GM21528 (cell line): Measurements from ENCODE around the gene TMEM63A.
A peak's percentile ranks its signal among the peaks of the same experiment; 100 is the strongest.
"Not testable (repeated sequence)": the region's sequence is repeated elsewhere in the genome, so short reads cannot be mapped to it uniquely, and the experiment has no call there.

ENCODE experiments used
- ATAC-seq: cut with Tn5 transposase; IDR thresholded peaks from one replicate; pipeline ENCODE4 v1.9.1; 2021; ENCODE audit warnings: mild to moderate bottlenecking, moderate library complexity; ENCODE audit not compliant: unreplicated experiment, low FRiP score

The TMEM63A gene

DNA sequence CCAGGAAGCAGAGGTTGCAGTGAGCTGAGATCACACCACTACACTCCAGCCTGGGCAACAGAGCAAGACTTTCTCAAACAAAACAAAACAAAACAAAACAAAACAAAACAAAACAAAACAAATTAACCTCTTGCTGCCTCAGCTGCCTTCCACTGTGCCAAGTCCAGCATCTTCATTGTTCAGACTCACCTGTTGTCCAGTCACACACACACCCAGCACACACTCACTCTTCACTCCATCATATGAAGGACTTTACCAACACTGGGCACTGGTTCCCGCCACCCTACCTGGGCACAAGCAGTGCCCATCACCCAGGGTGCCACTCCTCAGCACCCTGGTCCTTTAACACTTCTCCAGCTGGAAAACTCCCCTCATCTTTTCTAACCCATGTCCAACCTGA lies 27.3 kb upstream of the TMEM63A start:
- ATAC-seq = no peak

DNA sequence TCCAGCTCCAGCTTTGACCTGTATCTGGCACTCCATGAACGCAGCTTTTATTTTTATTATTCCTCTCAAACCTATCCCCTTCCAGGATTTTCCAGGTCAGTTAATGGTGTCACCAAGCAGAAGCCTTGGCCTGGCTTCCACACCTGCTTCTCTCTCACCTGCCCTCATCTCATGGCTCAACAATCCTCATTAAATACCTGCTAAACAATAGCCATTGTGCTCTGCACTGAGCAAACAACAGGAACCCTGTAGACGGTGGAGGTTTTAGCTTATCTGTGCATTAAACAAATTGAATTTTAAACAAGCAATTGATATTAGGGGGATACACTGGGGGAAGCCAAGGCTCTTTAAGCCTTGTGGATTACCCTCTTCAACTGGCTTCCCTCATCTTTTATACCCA lies 26.6 kb upstream of the TMEM63A start:
- ATAC-seq = no peak

DNA sequence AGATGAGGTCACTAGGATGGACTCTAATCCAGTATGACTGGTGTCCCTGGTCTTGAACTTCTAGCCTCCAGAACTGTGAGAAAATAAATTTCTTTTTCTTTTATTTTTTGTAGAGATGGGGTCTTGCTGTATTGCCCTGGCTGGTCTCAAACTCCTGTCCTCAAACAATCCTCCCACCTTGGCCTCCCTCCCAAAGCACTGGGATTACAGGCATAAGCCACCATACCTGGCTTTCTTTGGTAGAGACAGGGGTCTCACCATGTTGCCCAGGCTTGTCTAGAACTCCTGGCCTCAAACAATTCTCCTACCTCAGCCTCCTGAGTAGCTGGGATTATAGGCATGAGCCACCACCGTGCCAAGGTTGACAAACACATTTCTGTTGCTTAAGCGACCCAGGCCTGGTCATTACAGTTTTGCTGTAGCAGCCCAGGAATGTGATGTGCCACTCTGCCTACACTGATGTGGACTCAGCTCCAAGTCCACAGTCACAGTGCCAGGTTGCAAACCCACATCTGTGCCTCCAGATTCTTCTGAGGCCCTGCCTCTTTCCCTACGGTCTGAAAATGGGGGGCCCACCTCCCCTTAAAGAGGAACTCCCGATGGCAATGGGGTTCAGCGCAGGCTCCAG lies 25.9 kb upstream of the TMEM63A start:
- no peak for ATAC-seq

DNA sequence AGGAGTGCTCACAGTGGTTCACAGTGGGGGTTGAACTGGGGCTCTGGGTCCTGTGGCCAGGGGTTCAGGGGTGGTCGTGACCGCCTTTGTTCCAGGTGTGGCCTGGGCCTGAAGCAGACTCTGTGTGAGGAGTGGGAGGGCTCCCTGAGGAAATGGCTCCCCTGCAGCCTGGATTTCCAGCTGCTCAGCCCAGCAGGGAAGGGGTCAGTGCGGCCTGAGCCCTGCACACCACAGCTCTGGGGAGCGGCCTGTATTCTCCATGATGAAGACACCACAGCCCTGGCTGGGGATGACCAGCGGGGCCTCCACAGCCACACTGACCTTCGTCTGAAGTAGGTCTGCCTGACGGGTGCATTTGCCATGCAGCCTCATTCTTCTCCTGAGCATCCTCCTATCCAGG lies 25.2 kb upstream of the TMEM63A start:
- no peak for ATAC-seq

DNA sequence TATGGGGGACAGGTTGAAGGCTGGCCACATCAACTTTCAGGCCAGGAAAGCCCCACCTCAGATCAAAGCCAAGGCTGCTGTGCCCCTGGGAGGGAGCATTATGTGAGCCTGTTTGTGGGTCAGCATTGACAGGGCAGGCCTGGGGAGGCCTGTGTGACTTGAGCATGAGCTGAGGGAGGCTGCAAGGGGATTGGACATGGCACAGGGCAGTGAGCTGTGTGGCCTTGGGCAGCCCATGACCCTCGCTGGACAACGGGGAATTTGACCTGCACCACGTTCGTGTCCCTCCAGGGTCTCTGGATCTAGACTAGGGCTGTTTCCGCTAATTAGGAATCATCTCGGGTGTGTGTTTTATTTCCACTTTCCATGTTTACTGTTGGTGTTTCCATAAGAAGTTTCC lies 24.3 kb upstream of the TMEM63A start:
- no peak for ATAC-seq

DNA sequence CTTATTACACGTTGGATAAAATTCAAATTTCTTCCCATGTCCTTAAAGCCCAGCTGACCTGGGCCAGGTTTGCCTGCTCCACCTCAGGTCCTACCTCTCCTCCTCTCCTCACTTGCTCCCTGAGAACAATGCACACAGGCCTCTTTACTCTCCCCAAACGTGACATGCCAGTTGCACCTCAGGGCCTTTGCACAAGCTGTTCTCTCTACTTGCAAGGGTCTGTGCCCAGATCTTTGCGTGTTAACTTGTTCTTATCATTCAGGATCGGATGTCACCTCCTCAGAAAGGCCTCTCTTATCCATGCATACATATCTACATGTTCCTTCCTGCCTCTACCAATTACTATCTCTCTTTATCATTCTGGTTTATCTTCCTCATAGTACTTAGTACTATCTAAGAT lies 21.4 kb upstream of the TMEM63A start:
- no peak for ATAC-seq

DNA sequence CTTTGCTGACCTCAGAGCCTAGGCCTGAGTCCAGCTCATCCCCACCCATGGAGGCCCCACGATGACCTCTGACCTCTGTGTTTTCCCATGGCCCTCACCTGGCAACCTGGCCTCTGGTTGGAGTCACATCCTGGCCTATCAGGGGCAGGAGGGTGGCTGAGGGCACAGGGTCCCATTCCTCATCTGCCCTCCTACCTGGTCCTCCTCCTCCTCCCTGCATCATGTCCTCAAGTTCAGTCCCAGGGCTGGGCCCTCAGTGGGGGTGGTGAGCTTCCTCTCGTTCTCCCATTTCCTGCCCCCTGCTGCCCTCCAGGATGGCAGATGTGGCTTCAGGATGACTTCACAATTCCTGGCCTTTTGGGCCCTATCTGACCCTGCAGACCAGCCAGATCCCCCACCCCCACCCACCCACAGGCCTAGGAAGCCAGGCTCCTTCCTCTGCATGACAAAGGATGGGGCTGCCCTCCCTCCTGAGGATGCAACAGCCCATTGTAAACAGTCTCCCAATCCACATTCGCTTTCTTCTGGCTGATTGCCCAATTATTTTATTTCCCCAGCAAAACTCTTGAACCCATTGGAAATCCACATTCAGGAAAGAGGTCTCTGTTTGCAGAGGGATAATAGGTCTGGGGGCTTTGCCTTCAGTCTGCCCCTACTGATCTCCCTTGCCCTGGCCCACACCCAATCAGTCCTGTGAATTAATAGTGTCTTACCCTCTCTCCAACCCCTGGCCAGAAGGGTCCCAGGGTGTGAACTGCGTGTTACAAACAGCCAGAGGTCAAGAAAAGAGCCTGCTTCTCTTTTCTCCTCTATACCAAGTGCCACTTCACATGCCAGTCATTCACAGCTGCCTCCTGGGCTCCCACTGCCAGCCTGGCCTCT lies 17.1 kb upstream of the TMEM63A start:
- ATAC-seq = no peak

DNA sequence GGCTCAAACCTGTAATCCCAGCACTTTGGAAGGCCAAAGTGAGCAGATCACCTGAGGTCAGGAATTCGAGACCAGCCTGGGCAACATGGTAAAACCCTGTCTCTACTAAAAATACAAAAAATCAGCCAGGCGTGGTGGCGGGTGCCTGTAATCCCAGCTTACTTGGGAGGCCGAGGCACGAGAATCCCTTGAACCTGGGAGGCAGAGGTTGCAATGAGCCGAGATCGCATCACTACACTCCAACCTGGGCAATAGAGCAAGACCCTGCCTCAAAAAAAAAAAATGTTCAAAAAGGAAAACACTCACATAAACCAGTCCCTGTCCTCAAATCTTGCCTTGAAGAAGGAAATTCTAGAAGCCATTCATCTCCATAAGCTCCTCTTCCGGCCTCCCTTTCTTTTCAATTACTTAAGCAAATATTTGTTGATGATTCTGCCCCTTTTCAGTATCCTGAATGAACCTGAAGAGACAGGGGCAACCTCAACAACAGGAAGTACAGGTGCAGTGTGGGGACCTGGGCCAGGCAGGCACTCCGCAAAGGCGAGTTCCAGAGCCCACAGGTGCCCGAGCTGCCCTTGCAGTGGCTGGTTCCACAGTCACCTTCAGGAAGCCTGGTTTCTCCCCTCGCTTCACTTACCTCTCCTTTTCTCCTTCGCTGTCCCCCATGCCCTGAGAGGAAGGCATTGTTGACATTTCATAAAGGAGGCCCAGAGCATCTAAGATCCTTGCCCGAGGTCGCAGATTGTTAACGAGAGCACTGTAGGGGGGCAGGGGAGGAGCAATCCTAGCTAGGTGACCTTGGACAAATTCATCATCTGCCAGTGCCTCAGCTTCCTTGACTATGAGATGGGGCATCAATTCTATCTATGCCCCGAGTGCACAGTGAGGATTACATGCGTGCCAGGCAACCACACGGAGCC lies 15.7 kb upstream of the TMEM63A start:
- ATAC-seq = no peak

DNA sequence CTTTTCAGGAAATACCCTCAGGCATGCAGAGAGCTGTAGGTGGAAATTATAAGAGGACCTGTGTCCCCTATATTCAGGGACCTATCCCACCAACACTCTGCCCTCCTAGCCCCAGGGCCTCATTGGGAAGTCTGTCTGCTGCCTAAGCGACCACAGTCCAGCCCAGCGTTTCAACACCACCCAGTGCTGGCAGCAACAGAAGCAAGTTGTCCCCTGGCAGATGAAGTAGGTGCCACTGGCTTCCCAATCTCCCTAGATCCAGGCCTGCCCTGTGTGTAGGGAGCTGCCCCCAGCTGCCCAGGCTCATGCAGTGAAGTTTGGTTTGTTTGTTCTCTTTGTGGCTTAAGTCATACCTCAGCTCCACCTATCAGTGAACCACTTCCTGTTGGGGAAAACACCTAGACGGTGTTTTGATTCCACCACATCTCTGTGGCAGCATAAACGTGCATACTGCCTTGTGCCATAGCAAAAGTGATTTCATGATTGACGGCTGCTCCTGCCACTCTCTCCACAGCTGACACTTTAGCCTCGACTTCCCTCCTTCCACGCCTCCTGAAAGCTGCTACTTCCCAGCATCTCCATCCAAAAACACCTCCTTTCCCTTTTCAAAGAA lies 14.9 kb upstream of the TMEM63A start:
- ATAC-seq = peak; percentile 100

DNA sequence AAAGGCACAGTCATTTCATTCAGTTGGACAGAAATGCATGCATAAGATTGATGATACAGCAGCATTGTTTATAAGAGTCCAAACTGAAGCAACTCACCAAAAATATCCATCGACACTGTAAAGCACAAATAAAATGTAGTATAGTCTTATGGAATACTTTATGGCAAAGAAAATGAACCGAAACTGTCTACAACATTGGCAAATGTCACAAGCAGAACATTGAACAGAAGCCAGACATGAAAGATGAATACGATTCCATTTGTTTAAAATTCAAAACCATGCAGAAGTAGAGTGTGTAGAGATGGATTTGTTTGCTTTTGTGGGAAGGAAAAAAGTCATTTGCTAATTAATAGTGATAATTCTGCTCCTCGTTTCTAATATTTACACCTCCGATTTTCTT lies 14.3 kb upstream of the TMEM63A start:
- ATAC-seq = no peak

DNA sequence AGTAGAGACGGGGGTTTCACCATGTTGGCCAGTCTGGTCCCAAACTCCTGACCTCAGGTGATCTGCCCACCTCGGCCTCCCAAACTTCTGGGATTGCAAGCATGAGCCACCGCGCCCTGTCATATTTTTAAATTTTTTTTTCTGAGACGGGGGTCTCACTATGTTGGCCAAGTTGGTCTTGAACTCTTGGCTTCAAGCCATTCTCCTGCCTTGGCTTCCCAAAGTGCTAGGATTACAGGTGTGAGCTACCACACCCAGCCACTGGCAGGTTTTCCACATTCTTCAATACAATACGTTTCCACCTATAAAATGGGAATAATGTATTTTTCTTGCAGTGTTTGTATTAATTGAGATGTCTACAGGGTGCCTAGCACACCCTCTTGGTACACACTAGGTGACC lies 10.1 kb upstream of the TMEM63A start:
- ATAC-seq = no peak

DNA sequence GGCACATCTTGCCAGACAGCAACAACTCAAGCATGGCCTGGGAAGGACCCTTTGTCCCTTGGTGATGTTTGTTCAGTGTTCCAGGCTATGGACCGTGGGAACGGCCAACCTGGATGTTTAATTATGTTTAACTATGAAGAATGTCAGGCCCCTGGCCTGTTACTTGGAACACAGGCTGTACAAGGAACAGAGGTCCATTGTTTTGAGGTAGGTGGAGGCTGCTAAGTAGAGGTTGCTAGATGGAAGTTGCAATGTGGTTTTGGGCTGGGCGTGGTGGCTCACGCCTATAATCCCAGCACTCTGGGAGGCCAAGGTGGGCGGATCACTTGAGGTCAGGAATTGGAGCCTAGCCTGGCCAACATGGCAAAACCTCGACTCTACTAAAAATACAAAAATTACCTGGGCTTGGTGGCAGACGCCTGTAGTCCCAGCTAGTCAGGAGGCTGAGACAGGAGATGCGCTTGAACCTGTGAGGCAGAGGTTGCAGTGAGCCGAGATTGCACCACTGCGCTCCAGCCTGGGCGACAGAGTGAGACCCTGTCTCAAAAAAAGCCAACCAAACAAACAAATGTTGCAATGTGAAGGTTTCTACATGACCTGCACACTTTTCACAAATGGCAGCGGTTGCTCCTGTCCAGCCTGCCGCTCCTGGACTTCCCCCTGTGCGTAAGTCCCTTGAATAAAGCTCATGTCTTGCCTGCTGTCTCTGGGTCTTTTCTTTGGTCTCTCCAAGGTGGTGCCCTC lies 9.2 kb upstream of the TMEM63A start:
- no peak for ATAC-seq

DNA sequence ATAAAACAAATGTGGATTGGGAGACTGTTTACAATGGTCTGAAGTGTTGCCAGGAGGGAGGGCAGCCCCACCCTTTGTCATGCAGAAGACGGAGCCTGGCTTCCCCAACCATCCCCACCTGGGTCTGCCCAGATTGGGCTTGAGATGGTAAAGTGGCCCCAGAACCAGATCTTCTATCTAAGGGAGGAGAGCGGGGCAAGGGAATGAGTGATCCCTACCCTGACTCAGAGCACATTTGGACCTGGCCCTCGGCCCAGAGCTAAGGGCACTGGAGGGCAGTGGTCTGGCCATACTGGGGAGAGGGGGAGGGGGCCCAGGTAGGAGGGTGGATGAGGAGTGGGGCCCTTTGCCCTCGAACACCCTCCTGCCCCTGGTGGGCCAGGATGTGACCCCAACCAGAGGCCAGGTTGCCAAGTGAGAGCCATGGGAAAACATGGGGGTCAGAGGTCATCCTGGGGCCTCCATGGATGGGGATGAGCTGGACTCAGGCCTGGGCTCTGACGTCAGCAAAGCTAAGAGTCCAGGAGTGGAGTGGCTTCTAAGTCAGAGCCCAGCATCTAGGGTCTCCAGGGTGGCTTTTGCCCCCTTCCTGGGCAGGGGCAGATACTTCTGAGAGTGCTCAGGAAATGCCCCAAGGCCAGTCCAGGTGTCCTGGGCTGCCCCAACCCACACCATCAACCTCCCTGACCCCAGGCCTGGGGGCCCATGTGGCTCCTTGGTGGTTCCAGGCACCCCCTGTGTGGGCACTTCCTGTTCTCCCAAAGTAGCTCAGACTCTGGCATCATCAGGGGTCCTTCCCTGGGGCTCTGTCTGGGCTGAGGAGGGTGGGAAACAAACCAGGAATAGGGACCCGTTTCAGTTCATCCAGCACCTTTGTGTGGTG lies 8.4 kb upstream of the TMEM63A start:
- no peak for ATAC-seq

DNA sequence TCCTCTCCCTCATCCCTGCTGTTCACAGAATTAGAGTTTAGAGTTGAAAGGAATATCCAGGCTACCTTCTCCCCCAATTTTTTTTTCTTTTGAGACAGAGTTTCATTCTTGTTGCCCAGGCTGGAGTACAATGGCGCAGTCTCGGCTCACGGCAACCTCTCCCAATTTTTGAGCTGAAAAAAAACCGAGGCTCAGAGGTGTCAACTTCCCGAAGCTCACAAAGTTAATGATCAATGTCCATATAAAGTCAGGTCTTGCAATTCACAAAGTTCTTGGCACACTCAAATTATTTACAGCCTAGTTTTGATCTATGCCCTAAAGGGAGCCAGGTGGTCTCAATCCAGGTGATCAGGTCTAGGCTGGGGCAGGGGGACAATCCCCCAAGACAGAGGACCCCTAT lies 7.6 kb upstream of the TMEM63A start:
- no peak for ATAC-seq

DNA sequence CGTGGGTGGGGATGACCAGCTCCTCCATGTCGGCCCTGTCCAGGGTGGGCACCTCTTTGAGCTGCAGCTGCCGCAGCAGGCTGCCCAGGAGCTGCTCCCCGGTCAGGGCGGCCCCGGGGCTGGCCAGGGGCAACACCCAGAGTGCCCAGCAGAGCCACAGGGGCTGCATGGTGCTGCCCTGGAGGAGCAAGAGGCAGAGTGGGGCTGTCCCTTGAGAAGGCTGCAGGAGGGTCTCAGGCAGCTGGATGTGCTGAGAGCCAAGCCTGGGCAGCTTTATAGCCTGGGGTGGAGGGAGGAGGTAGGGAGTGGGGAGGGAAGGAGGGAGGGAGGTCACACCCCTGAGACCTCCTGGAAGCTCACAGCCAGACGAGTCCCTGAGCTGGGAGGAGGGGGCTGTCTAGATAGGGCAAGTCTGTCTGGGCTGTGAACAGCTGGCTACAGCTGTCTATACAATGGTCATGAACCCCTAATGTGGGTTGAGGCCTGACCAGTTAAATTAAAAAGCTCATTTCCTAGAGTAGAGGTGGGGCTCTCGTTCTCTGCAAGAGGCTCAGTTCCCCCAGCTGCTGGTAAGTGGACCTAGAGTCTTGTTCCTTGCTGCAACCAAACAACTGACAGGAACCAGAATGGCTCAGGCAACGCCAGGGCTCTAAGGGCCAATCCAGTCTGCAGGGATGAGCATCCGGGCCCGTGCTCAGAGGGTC lies 6.9 kb upstream of the TMEM63A start, which contains the start of gene LEFTY1:
LEFTY1 (minus strand) TSS at position 249 of the 704 bp plus-strand sequence; CDS start at position 169, 80 bp downstream.
- ATAC-seq = no peak

DNA sequence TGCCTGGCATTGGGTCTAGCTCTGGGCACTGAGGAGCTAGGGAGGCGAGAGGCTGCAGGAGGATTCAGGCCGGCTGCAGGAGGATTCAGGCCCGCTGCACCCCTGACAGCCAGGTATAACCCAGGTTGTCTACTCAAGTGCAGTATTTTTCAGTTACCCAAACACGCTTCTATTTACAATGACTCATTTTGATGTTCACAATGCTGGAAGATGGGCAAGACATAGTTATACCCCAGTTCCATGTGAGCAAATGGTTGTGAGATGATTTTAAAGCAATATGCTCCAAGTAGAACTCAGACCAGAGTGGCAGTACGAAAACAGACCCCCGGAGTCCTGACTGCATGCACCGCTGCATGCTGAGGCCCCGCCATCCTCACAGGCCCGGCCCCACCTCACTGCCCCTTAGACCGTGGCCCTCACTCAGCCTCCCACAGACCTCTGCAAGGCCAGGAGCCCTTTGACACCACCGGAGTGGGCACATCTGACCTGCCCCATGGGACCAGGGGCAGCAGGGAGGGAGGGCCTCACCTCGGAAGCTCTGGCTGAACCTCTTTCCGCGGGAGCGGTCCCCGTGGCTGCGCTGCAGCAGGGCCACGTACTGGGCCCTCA lies 6.2 kb upstream of the TMEM63A start:
- no peak for ATAC-seq

DNA sequence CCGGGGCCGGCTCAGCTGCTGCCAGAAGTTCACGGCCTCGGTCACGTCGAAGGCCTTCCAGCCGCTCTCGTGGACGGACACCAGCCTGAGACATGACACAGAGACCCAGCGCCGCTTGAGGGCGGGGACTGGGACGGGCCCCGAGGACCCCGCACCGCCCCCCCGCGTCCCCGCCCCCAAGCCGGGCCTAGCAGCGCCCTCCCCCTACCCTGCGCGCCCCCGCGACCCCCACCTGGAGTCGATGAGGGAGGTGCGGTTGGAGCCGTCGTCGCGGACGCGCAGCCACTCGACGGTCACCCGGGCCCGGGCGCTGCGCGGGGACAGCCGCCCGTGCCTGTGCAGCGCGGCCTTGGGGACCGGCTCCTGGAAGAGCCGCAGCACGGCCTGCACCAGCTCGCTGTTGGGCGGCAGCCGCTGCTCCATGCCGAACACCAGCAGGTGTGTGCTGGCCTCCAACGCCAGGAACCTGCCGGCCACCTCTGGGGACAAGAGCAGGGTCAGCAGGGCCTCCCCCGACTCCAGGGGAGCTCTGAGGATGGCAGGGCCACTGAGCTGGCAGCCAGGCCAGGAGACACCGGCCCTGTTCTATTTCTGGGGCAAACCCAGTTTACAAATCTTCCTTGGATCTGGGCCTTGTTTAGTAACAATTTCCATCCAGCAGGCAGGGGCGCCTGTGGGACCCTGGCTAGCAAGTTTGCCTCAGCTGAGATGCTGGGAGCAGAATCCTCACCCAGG lies 5.5 kb upstream of the TMEM63A start:
- not testable (repeated sequence) for ATAC-seq
